Stimulated activated CD4-positive, alpha-beta T cell treated with anti-CD3 and anti-CD28 coated beads, Interleukin-2, amount 100 ng/mL, for 48 hours (primary cell): ENCODE data around the gene TP53BP1.
"Not testable (repeated sequence)": the region's sequence is repeated elsewhere in the genome, so short reads cannot be mapped to it uniquely, and the experiment has no call there.

Experiments used
- DNase-seq, 2 donors: peaks; one replicate each; pipeline ENCODE4 v3.0.0-alpha.2; 2020

Gene TP53BP1

GRCh38 chr15:43492673-43493601 is at the start of gene TP53BP1:
Gene TP53BP1 (minus strand): TSS chr15:43493156. CDS start chr15:43493043, 113 bp downstream.
- peak; percentile 89 to 92 for DNase-seq

GRCh38 chr15:43541785-43542184 is 48.8 kb upstream of the TP53BP1 start:
- DNase-seq, result no peak

GRCh38 chr15:43538091-43538490 is 45.1 kb upstream of the TP53BP1 start:
- DNase-seq, result no peak

GRCh38 chr15:43534897-43535296 is 41.9 kb upstream of the TP53BP1 start:
- no peak for DNase-seq

- DNase-seq, result not testable (repeated sequence)
These were observed 39.9 kb upstream of the TP53BP1 start for GRCh38 chr15:43532826-43533225.

GRCh38 chr15:43531018-43531670 is 38.2 kb upstream of the TP53BP1 start:
- no peak for DNase-seq

- DNase-seq, result no peak
These were observed 36.8 kb upstream of the TP53BP1 start for GRCh38 chr15:43529587-43530345.

- DNase-seq, result no peak
These were observed 36.2 kb upstream of the TP53BP1 start for GRCh38 chr15:43529141-43529540.

GRCh38 chr15:43528542-43529007 is 35.6 kb upstream of the TP53BP1 start:
- DNase-seq, result no peak

- DNase-seq, result no peak
These were observed 35.0 kb upstream of the TP53BP1 start for GRCh38 chr15:43527802-43528541.

GRCh38 chr15:43527016-43527801 is 34.3 kb upstream of the TP53BP1 start:
- no peak for DNase-seq

- no peak for DNase-seq
These were observed 33.4 kb upstream of the TP53BP1 start for GRCh38 chr15:43526261-43526930.

- DNase-seq, result no peak
These were observed 32.2 kb upstream of the TP53BP1 start for GRCh38 chr15:43525131-43525530.

GRCh38 chr15:43524254-43524845 is 31.4 kb upstream of the TP53BP1 start:
- no peak for DNase-seq

- no peak for DNase-seq
These were observed 30.7 kb upstream of the TP53BP1 start for GRCh38 chr15:43523646-43524045.

GRCh38 chr15:43522247-43522646 is 29.3 kb upstream of the TP53BP1 start:
- no peak for DNase-seq

- no peak for DNase-seq
These were observed 28.5 kb upstream of the TP53BP1 start for GRCh38 chr15:43521419-43521818.

GRCh38 chr15:43520138-43520537 is 27.2 kb upstream of the TP53BP1 start:
- no peak for DNase-seq

GRCh38 chr15:43519196-43519595 is 26.2 kb upstream of the TP53BP1 start:
- DNase-seq, result no peak

- no peak for DNase-seq
These were observed 25.3 kb upstream of the TP53BP1 start for GRCh38 chr15:43518197-43518761.
